K562 (cell line): ENCODE results near the gene EIF5A2. TPM values are rescaled to one million over a fixed set of nuclear protein-coding genes. Genes with fewer than 3 reads are reported as not detected.
A peak's percentile ranks its signal among the peaks of the same experiment; 100 is the strongest.

Source experiments
- ARHGAP35 ChIP-seq: fragments of 450-650 bp; IDR thresholded peaks from 2 replicates; pipeline ENCODE4 v1.6.1; 2018; ENCODE audit not compliant: partially characterized antibody
- ARID1B ChIP-seq: fragments of 450-650 bp; IDR thresholded peaks from 2 replicates; pipeline ENCODE4 v1.6.1; 2016; ENCODE audit warnings: antibody characterized with exemption, mild to moderate bottlenecking, inconsistent platforms
- BMI1 ChIP-seq: fragments of 150-350 bp; IDR thresholded peaks from 2 replicates; pipeline ENCODE4 v1.6.1; 2014; ENCODE audit warnings: low read length
- ELK1 ChIP-seq: sonication (generic); formaldehyde crosslinking; IDR thresholded peaks from 2 replicates; pipeline ENCODE4 v1.8.1; 2022; ENCODE audit warnings: missing genetic modification reagents
- ELK3 ChIP-seq: fragments of 450-650 bp; formaldehyde crosslinking; IDR thresholded peaks from 2 replicates; pipeline ENCODE4 v1.4.0; 2020; ENCODE audit warnings: mild to moderate bottlenecking
- HNRNPH1 ChIP-seq: fragments of 200-400 bp; formaldehyde crosslinking; optimal IDR thresholded peaks from 2 replicates; pipeline ENCODE3; 2017; ENCODE audit warnings: low read depth, mild to moderate bottlenecking, low read length, moderate library complexity
- JUN ChIP-seq, 2 experiments: sonication (generic) in 1 of 2; formaldehyde crosslinking in 1 of 2; IDR thresholded peaks; 2 replicates each; pipeline versions ENCODE4 v1.6.1 to v1.8.0; 2012 to 2022; ENCODE audit warnings: borderline replicate concordance in 2 of 2, mild to moderate bottlenecking in 2 of 2, improper control_type of control experiment in 1 of 2, low read depth in 1 of 2, low read length in 1 of 2, missing genetic modification reagents in 1 of 2
- KDM2B ChIP-seq: fragments of 250-450 bp; sonication (Bioruptor Pico); IDR thresholded peaks from 2 replicates; pipeline ENCODE4 v1.8.0; 2021; ENCODE audit warnings: mild to moderate bottlenecking, moderate library complexity
- LCOR ChIP-seq: sonication (generic); formaldehyde crosslinking; IDR thresholded peaks from 2 replicates; pipeline ENCODE4 v1.8.0; 2022; ENCODE audit warnings: mild to moderate bottlenecking, missing genetic modification reagents
- MBD1 ChIP-seq: fragments of 250-450 bp; sonication (Bioruptor Pico); IDR thresholded peaks from 2 replicates; pipeline ENCODE4 v1.8.0; 2022; ENCODE audit warnings: inconsistent platforms
- MCM5 ChIP-seq: fragments of 450-650 bp; IDR thresholded peaks from 2 replicates; pipeline ENCODE4 v1.6.1; 2016; ENCODE audit warnings: low read depth
- NR2C2 ChIP-seq, 2 experiments: fragments of 200-800 bp in 1 of 2; sonication (Bioruptor generic) in 1 of 2; sonication (generic) in 1 of 2; formaldehyde crosslinking in 1 of 2; IDR thresholded peaks; 2 replicates each; pipeline versions ENCODE4 v1.6.1 to v1.8.0; 2016 to 2022; ENCODE audit warnings: mild to moderate bottlenecking in 1 of 2, missing compliant biosample characterization in 1 of 2, missing genetic modification characterization in 1 of 2, missing genetic modification reagents in 1 of 2
- NR4A1 ChIP-seq, 2 experiments: fragments of 250-450 bp in 1 of 2; fragments of 450-650 bp in 1 of 2; sonication (Bioruptor Pico) in 1 of 2; IDR thresholded peaks; 2 replicates each; pipeline versions ENCODE4 v1.4.0 to v1.6.1; 2016 to 2020; ENCODE audit warnings: mild to moderate bottlenecking in 2 of 2, missing compliant biosample characterization in 1 of 2, missing genetic modification characterization in 1 of 2, moderate library complexity in 1 of 2
- PHB2 ChIP-seq: fragments of 450-650 bp; IDR thresholded peaks from 2 replicates; pipeline ENCODE4 v1.6.1; 2017; ENCODE audit warnings: low read depth
- POLR2A ChIP-seq: fragments of 450-650 bp; conservative IDR thresholded peaks from 2 replicates; pipeline ENCODE4 v1.6.1; 2016
- RCOR1 ChIP-seq, 2 experiments: IDR thresholded peaks; 2 replicates each; pipeline ENCODE4 v1.6.1; 2012; ENCODE audit warnings: low read depth in 2 of 2, low read length in 2 of 2, borderline replicate concordance in 1 of 2, improper control_type of control experiment in 1 of 2
- RFX7 ChIP-seq: fragments of 250-450 bp; sonication (Bioruptor Pico); IDR thresholded peaks from 2 replicates; pipeline ENCODE4 v1.5.1; 2021; ENCODE audit warnings: mild to moderate bottlenecking
- SNRNP70 ChIP-seq: fragments of 200-400 bp; formaldehyde crosslinking; optimal IDR thresholded peaks from 2 replicates; pipeline ENCODE3; 2017; ENCODE audit warnings: low read depth, low read length
- ZBTB1 ChIP-seq: sonication (generic); formaldehyde crosslinking; IDR thresholded peaks from 2 replicates; pipeline ENCODE4 v1.8.1; 2023; ENCODE audit warnings: missing genetic modification reagents, low read depth, mild to moderate bottlenecking, borderline replicate concordance
- ZNF174 ChIP-seq: fragments of 250-450 bp; sonication (Bioruptor Pico); IDR thresholded peaks from 2 replicates; pipeline ENCODE4 v1.4.0; 2020; ENCODE audit warnings: mild to moderate bottlenecking
- ZNF212 ChIP-seq: fragments of 450-650 bp; formaldehyde crosslinking; IDR thresholded peaks from 2 replicates; pipeline ENCODE4 v1.4.0; 2020; ENCODE audit warnings: mild to moderate bottlenecking
- ZNF589 ChIP-seq: fragments of 200-800 bp; sonication (Bioruptor generic); IDR thresholded peaks from 2 replicates; pipeline ENCODE4 v1.6.1; 2016; ENCODE audit warnings: low read depth, missing genetic modification characterization, missing compliant biosample characterization
- polyA plus RNA-seq, 8 experiments: library from polyadenylated mRNA; depleted of rRNA in 4 of 8; stranded (reverse) in 5 of 8; unstranded in 3 of 8; fragments of >200 nt; fragmentation: Nextera tagmentation in 2 of 8; fragmentation: Illumina TruSeq in 1 of 8; extraction: Ambion mirVana in 2 of 8; extraction: Trizol in 1 of 8; gene quantifications; 2 replicates each; pipeline versions ENCODE4 v1.2.1 to v1.2.3, GENCODE V29; 2011 to 2014; ENCODE audit warnings: inconsistent platforms in 1 of 8, missing spikeins in 1 of 8
- total RNA-seq, 7 experiments: library from RNA; depleted of rRNA in 6 of 7; stranded (reverse); fragments of >200 nt in 6 of 7; fragmentation: Illumina TruSeq in 2 of 7; extraction: Trizol in 2 of 7; gene quantifications; 2 replicates each; pipeline versions ENCODE4 v1.2.1 to v1.2.3, GENCODE V29; 2011 to 2021; ENCODE audit warnings: low replicate concordance in 1 of 7

EIF5A2 gene
- total and polyA plus RNA-seq, 9 of the 15 experiments (the other 6 are each of a cell fraction or from before 2014, with no cell fraction given): 3.9 to 18.3 (median 15.9) TPM

GRCh38 chr3:170908235-170909116, at the start of gene EIF5A2 (continued):
- TF ChIP-seq ZBTB1 (CRISPR knock-in tag) (no peak), LCOR (CRISPR knock-in tag) (peak; percentile 92), POLR2A (peak; percentile 85), ELK3 (CRISPR knock-in tag) (no peak), HNRNPH1 (no peak), ZNF212 (no peak), ARHGAP35 (no peak), MBD1 (CRISPR knock-in tag) (peak; percentile 100), SNRNP70 (no peak), RCOR1 (IDR thresholded peaks at IDR 0.05; ENCODE audit: borderline replicate concordance in 1 of 2, low read depth in 2 of 2, low read length in 2 of 2) (no peak; a peak in 1 of 4 replicates), ELK1 (no peak), ZNF174 (no peak), RFX7 (no peak), JUN (IDR thresholded peaks at IDR 0.05; ENCODE audit: borderline replicate concordance, low read depth, low read length) (peak; percentile 38; the same call in 1 of the 2 replicates), JUN (CRISPR knock-in tag; IDR thresholded peaks at IDR 0.05; ENCODE audit: borderline replicate concordance) (0 out of 2 replicates have a peak, but pooled peaks have one; percentile 56), MCM5 (no peak), PHB2 (no peak), NR2C2 (CRISPR knock-in tag; IDR thresholded peaks at IDR 0.05) (0 out of 2 replicates have a peak, but pooled peaks have one; percentile 15), NR2C2 (tag; IDR thresholded peaks at IDR 0.05) (peak; percentile 45; the same call in 1 of the 2 replicates), NR4A1 (CRISPR knock-in tag; IDR thresholded peaks at IDR 0.05) (no peak), NR4A1 (tag; IDR thresholded peaks at IDR 0.05) (peak; percentile 37; the same call in 1 of the 2 replicates), KDM2B (CRISPR knock-in tag) (0 out of 2 replicates have a peak, but pooled peaks have one; percentile 57), BMI1 (no peak), ZNF589 (CRISPR knock-in tag) (no peak), ARID1B (peak; percentile 48; the same call in 1 of the 2 replicates)
